Prostate gland (tissue), 2 donors: Measurements from ENCODE around the gene NCAM1.

Source experiments
- POLR2A ChIP-seq: fragments of 450-650 bp; IDR thresholded peaks from one replicate; pipeline ENCODE4 v1.6.1; 2016; ENCODE audit warnings: antibody characterized with exemption, mild to moderate bottlenecking
- POLR2AphosphoS5 ChIP-seq: sonication (generic); formaldehyde crosslinking; IDR thresholded peaks from one replicate; pipeline ENCODE4 v1.6.1; 2017; ENCODE audit warnings: antibody characterized with exemption
- TF ChIP-seq, protein P1 (sequence below), 4 experiments: fragments of 200-600 bp in 2 of 4; fragments of 450-650 bp in 2 of 4; sonication (generic) in 2 of 4; IDR thresholded peaks; 1 replicate in 3 of 4; 2 replicates in 1 of 4; pipeline ENCODE4 v1.5.1; 2016 to 2019; ENCODE audit warnings: antibody characterized with exemption in 4 of 4, mild to moderate bottlenecking in 2 of 4, moderate library complexity in 2 of 4

DNA sequence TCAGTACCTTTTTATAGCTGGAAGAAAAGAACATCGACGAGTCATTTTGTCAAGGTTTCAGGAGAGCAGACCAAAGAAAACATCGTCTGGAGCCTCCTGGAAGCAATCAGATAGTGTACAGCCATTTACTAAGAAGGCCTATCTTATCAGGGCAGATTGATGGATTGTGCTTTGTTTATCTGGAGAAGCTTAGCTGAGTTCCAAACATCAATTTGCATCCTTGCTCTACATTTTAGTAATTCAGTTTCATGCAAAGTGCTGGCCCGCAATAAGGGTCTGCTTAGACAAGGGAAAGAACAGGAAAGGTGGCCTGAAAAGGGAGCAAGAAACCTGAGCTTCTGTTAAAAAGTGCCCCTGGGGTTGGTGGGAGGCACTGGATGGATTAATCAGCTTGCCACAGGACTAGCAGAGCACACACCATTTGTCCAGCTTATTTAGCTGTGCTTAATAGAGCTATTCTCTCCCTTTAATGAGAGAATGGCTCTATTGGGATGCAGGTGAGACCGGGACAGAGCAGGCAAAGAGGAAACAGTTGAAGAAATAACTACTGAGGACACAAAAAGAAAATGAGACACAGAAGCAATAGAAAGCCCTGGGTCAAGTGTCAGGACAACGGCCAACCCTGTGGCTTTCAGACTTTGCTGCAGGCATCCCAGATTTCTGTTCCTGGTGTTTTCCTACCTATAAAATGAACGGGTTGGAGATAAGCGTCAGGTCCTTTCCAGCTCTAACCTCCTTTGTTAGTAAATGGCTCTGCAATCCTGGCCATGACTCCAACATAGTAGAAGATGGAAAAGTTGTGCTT lies 231.1 kb downstream of the NCAM1 start:
- no peak for TF ChIP-seq POLR2AphosphoS5
- TF ChIP-seq, protein P1, sequence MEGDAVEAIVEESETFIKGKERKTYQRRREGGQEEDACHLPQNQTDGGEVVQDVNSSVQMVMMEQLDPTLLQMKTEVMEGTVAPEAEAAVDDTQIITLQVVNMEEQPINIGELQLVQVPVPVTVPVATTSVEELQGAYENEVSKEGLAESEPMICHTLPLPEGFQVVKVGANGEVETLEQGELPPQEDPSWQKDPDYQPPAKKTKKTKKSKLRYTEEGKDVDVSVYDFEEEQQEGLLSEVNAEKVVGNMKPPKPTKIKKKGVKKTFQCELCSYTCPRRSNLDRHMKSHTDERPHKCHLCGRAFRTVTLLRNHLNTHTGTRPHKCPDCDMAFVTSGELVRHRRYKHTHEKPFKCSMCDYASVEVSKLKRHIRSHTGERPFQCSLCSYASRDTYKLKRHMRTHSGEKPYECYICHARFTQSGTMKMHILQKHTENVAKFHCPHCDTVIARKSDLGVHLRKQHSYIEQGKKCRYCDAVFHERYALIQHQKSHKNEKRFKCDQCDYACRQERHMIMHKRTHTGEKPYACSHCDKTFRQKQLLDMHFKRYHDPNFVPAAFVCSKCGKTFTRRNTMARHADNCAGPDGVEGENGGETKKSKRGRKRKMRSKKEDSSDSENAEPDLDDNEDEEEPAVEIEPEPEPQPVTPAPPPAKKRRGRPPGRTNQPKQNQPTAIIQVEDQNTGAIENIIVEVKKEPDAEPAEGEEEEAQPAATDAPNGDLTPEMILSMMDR (IDR thresholded peaks at IDR 0.05) = no peak
- TF ChIP-seq POLR2A = no peak
